HepG2 (cell line): ENCODE results near the gene MYO9A. TPM values are rescaled to one million over a fixed set of nuclear protein-coding genes. Genes with fewer than 3 reads are reported as not detected.

ENCODE experiments used
- ATAC-seq: fragments of 200-7000 bp; cut with Tn5 transposase; 3 replicates; pipeline ENCODE4 v1.9.1; 2020; ENCODE audit warnings: mild to moderate bottlenecking, moderate library complexity
- BruUV-seq: library from RNA; stranded (reverse); fragments of 400-500 nt; replicated peaks from 2 replicates; lab custom pipeline; 2021; lab: Mats Ljungman, UMichigan
- CTCF ChIA-PET: fragments of 300-600 bp; formaldehyde crosslinking; extraction: SDS; loops from one replicate; lab custom pipeline; 2021; ENCODE audit warnings: low total read pairs, inconsistent platforms, low intra/inter-chr PET ratio; lab: Yijun Ruan, JAX
- POLR2A ChIA-PET: fragments of 350-600 bp; sonication (Branson Sonifier 250); formaldehyde crosslinking; loops from one replicate; lab custom pipeline; 2020; ENCODE audit warnings: antibody characterized with exemption, inconsistent platforms; lab: Yijun Ruan, JAX
- DNase-seq: peaks from one replicate; pipeline ENCODE4 v3.0.0-alpha.2; 2015; ENCODE audit warnings: low spot score
- FAIRE-seq: peaks from 3 replicates; lab custom pipeline; 2011; peaks lifted over from hg19 to GRCh38; lab: Jason Lieb, UNC
- H2AFZ ChIP-seq: one replicate; pipeline ENCODE4 v1.6.1; 2011; ENCODE audit warnings: low read length, inconsistent platforms
- H3K27ac ChIP-seq: fragments of 300-600 bp; 3 replicates; pipeline ENCODE4 v1.8.0; 2011; ENCODE audit warnings: mixed run types, mild to moderate bottlenecking, mixed read lengths, low read length, inconsistent platforms; ENCODE audit not compliant: insufficient read depth; ENCODE audit errors: extremely low read length
- H3K27me3 ChIP-seq, 2 experiments: fragments of 200-600 bp in 1 of 2; 2 replicates in 1 of 2; 3 replicates in 1 of 2; pipeline versions ENCODE4 v1.6.0 to v1.8.0; 2011; ENCODE audit warnings: low read length in 2 of 2, mild to moderate bottlenecking in 2 of 2, moderate library complexity in 2 of 2, inconsistent platforms in 1 of 2; ENCODE audit not compliant: insufficient read depth in 2 of 2, control insufficient read depth in 1 of 2
- H3K36me3 ChIP-seq, 2 experiments: fragments of 200-600 bp in 1 of 2; replicated peaks in 1 of 2; 2 replicates in 1 of 2; 3 replicates in 1 of 2; pipeline versions ENCODE4 v1.5.1 to v1.8.0; 2011; ENCODE audit warnings: low read length in 2 of 2, inconsistent platforms in 1 of 2; ENCODE audit not compliant: insufficient read depth in 2 of 2, control insufficient read depth in 1 of 2
- H3K4me1 ChIP-seq: 2 replicates; pipeline ENCODE4 v1.5.1; 2012; ENCODE audit warnings: low read length, inconsistent platforms; ENCODE audit not compliant: insufficient read depth
- H3K4me2 ChIP-seq: 2 replicates; pipeline ENCODE4 v1.6.0; 2011; ENCODE audit warnings: low read depth, low read length, inconsistent platforms
- H3K4me3 ChIP-seq, 3 experiments: fragments of 200-600 bp in 1 of 3; sonication (generic), shearing (Covaris generic) in 1 of 3; replicated peaks in 1 of 3; 2 replicates each; pipeline ENCODE4 v1.5.1; 2011 to 2016; ENCODE audit warnings: low read length in 3 of 3, inconsistent platforms in 2 of 3, low read depth in 2 of 3, mild to moderate bottlenecking in 2 of 3, control low read depth in 1 of 3, mixed read lengths in 1 of 3; ENCODE audit not compliant: insufficient read depth in 1 of 3
- H3K79me2 ChIP-seq: one replicate; pipeline ENCODE4 v1.6.1; 2011; ENCODE audit warnings: low read length, inconsistent platforms; ENCODE audit not compliant: insufficient read depth
- H3K9ac ChIP-seq: 2 replicates; pipeline ENCODE4 v1.6.0; 2011; ENCODE audit warnings: mild to moderate bottlenecking, low read depth, low read length, inconsistent platforms; ENCODE audit not compliant: insufficient read depth
- H3K9me3 ChIP-seq: 2 replicates; pipeline ENCODE4 v1.5.1; 2012; ENCODE audit warnings: mild to moderate bottlenecking, low read length
- H4K20me1 ChIP-seq: 2 replicates; pipeline ENCODE4 v1.6.0; 2011; ENCODE audit warnings: inconsistent platforms, mild to moderate bottlenecking, low read length, moderate library complexity; ENCODE audit not compliant: insufficient read depth
- CBX2 ChIP-seq, 2 experiments: fragments of 200-600 bp in 1 of 2; sonication (generic); formaldehyde crosslinking in 1 of 2; IDR thresholded peaks; 2 replicates each; pipeline versions ENCODE4 v1.7.0 to v1.8.1; 2018 to 2022; ENCODE audit warnings: low read depth in 2 of 2, low read length in 1 of 2, mild to moderate bottlenecking in 1 of 2, missing genetic modification reagents in 1 of 2
- GABPB1 ChIP-seq: IDR thresholded peaks from 2 replicates; pipeline ENCODE4 v1.6.1; 2016; ENCODE audit warnings: mild to moderate bottlenecking, missing genetic modification reagents, moderate library complexity, missing compliant biosample characterization
- KAT8 ChIP-seq: IDR thresholded peaks from 2 replicates; pipeline ENCODE4 v1.6.1; 2016; ENCODE audit warnings: missing genetic modification reagents, missing compliant biosample characterization
- KDM4B ChIP-seq: sonication (generic); formaldehyde crosslinking; IDR thresholded peaks from 2 replicates; pipeline ENCODE4 v1.4.0; 2020; ENCODE audit warnings: missing genetic modification reagents
- KLF9 ChIP-seq: IDR thresholded peaks from 2 replicates; pipeline ENCODE4 v1.6.1; 2016; ENCODE audit warnings: low read depth
- MXI1 ChIP-seq: IDR thresholded peaks from 3 replicates; pipeline ENCODE4 v1.6.1; 2012; ENCODE audit warnings: low read depth, low read length, inconsistent platforms, borderline replicate concordance
- MYNN ChIP-seq: sonication (generic); formaldehyde crosslinking; IDR thresholded peaks from 2 replicates; pipeline ENCODE4 v1.4.0; 2020; ENCODE audit warnings: mild to moderate bottlenecking, low read depth, missing genetic modification reagents
- PRPF4 ChIP-seq: fragments of 200-400 bp; formaldehyde crosslinking; IDR thresholded peaks from 2 replicates; pipeline ENCODE4 v1.6.1; 2016; ENCODE audit warnings: low read length, low read depth; ENCODE audit not compliant: poor library complexity, severe bottlenecking
- SKI ChIP-seq: fragments of 450-650 bp; IDR thresholded peaks from one replicate; pipeline ENCODE4 v1.6.1; 2018; ENCODE audit warnings: mild to moderate bottlenecking; ENCODE audit not compliant: partially characterized antibody
- TEAD3 ChIP-seq: optimal IDR thresholded peaks from 2 replicates; pipeline ENCODE3; 2016; ENCODE audit warnings: borderline replicate concordance
- WIZ ChIP-seq: sonication (generic); formaldehyde crosslinking; IDR thresholded peaks from 2 replicates; pipeline ENCODE4 v1.5.1; 2020; ENCODE audit warnings: mild to moderate bottlenecking, missing genetic modification reagents
- ZFP1 ChIP-seq: IDR thresholded peaks from 2 replicates; pipeline ENCODE4 v1.6.1; 2016
- ZNF224 ChIP-seq: sonication (generic); formaldehyde crosslinking; IDR thresholded peaks from 2 replicates; pipeline ENCODE4 v1.5.0; 2020; ENCODE audit warnings: mild to moderate bottlenecking, missing genetic modification reagents
- ZNF263 ChIP-seq: sonication (generic); formaldehyde crosslinking; IDR thresholded peaks from 2 replicates; pipeline ENCODE4 v1.4.0; 2020; ENCODE audit warnings: missing genetic modification reagents
- WGBS: methylation state at CpG from one replicate; pipeline ENCODE4 v1.1.6; 2017; ENCODE audit warnings: low lambda C conversion rate; 5-methylcytosine and 5-hydroxymethylcytosine counted together
- in situ Hi-C: cut with HindIII; loops from 2 replicates; pipeline ENCODE4 v1.10.0; 2017; ENCODE audit warnings: low pct_unique_long_range_greater_than_20kb; ENCODE audit not compliant: extremely low pct_ligation_motif_present
- intact Hi-C: fragments of 100-400 bp; cut with micrococcal nuclease; formaldehyde crosslinking; loops from one replicate; pipeline ENCODE4 v1.10.0; 2022; ENCODE audit not compliant: unreplicated experiment
- polyA plus RNA-seq, 8 experiments: library from polyadenylated mRNA; depleted of rRNA in 3 of 8; stranded (reverse) in 7 of 8; unstranded in 1 of 8; fragments of >200 nt; fragmentation: Illumina TruSeq in 4 of 8; extraction: Trizol in 4 of 8; gene quantifications; 2 replicates each; pipeline versions ENCODE4 v1.2.1 to v1.2.3, GENCODE V29; 2011 to 2016; ENCODE audit warnings: low read depth in 4 of 8, missing spikeins in 1 of 8, mixed read lengths in 1 of 8; ENCODE audit not compliant: insufficient read depth in 1 of 8
- total RNA-seq, 5 experiments: library from RNA; depleted of rRNA; stranded (reverse); fragments of >200 nt; fragmentation: Illumina TruSeq; extraction: Trizol; gene quantifications; 2 replicates each; pipeline ENCODE4 v1.2.3, GENCODE V29; 2016; ENCODE audit warnings: low read depth in 1 of 5
- TF ChIP-seq, protein P1 (sequence below): sonication (generic); formaldehyde crosslinking; IDR thresholded peaks from 2 replicates; pipeline ENCODE4 v1.8.0; 2022; ENCODE audit warnings: missing genetic modification reagents, mild to moderate bottlenecking, inconsistent platforms, borderline replicate concordance
- TF ChIP-seq, protein P2 (sequence below): IDR thresholded peaks from 2 replicates; pipeline ENCODE4 v1.6.1; 2016; ENCODE audit warnings: missing genetic modification reagents, missing compliant biosample characterization

MYO9A gene
- total and polyA plus RNA-seq, 2 of the 13 experiments (the other 11 are each of a cell fraction or from before 2014, with no cell fraction given): 4.8 to 15.3 TPM

DNA sequence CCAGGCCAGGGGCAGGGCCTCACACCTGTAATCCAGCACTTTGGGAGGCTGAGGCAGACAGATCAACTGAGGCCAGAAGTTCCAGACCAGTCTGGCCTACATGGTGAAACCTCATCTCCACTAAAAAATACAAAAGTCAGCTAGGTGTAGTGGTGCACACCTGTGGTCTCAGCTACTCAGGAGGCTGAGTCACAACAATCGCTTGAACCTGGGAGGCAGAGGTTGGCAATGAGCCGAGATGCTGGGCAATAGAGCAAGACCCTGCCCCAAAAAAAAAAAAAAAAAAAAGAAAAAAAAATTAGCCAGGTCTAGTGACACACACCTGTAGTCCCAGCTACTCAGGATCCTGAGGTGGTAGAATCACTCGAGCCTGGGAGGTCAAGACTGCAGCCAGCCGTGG, 18.8 kb downstream of the MYO9A start:
- H3K4me2 ChIP-seq: no peak overlapping the region
- ATAC-seq (no peak), DNase-seq (no peak), FAIRE-seq (no peak)
- H2AFZ ChIP-seq: no peak overlapping the region
- no peaks in the 10 kb centered on the region for H3K79me2 ChIP-seq
- intact Hi-C loops (no loop called here), in situ Hi-C loops (no loop called here)
- TF ChIP-seq SKI (no peak), WIZ (no peak), PRPF4 (no peak), MXI1 (no peak), ZNF263 (CRISPR knock-in tag) (no peak), TEAD3 (CRISPR knock-in tag) (no peak), GABPB1 (CRISPR knock-in tag) (no peak), ZFP1 (CRISPR knock-in tag) (no peak), CBX2 (IDR thresholded peaks at IDR 0.05; ENCODE audit: low read depth, low read length) (no peak), CBX2 (CRISPR knock-in tag; IDR thresholded peaks at IDR 0.05; ENCODE audit: low read depth) (no peak), MYNN (no peak), ZNF224 (CRISPR knock-in tag) (no peak), KDM4B (CRISPR knock-in tag) (no peak), KAT8 (CRISPR knock-in tag) (no peak), KLF9 (no peak)
- TF ChIP-seq, protein P1, sequence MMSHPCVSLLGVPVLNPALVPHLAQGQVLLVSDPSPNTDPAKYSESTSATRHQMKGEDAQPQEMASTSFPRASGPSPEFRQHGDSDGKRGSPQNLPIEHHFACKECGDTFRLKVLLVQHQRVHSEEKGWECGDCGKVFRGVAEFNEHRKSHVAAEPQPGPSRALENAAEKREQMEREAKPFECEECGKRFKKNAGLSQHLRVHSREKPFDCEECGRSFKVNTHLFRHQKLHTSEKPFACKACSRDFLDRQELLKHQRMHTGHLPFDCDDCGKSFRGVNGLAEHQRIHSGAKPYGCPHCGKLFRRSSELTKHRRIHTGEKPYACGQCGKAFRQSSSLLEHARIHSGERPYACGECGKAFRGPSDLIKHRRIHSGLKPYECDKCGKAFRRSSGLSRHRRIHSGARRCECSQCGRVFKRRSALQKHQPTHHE (CRISPR knock-in tag): no peak
- TF ChIP-seq, protein P2, sequence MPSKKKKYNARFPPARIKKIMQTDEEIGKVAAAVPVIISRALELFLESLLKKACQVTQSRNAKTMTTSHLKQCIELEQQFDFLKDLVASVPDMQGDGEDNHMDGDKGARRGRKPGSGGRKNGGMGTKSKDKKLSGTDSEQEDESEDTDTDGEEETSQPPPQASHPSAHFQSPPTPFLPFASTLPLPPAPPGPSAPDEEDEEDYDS (CRISPR knock-in tag): no peak
- H3K4me3 ChIP-seq: no peak overlapping the region
- POLR2A ChIA-PET: no interaction called here
- no TSS peak for BruUV-seq
- no peaks in the 10 kb centered on the region for H4K20me1 ChIP-seq
- 94% methylated on average over 4 of the region's 4 CpGs for WGBS
- no peaks in the 10 kb centered on the region for H3K9me3 ChIP-seq
- no peaks in the 10 kb centered on the region for H3K4me1 ChIP-seq
- no peaks in the 10 kb centered on the region for H3K36me3 ChIP-seq
- CTCF ChIA-PET: no interaction called here
- H3K9ac ChIP-seq: no peak overlapping the region
- no peak overlapping the region for H3K27ac ChIP-seq
- H3K27me3 ChIP-seq: no peaks in the 10 kb centered on the region
